AG08396 (cell line): Measurements from ENCODE around the gene RIF1.

ENCODE experiments used
- DNase-seq: peaks from one replicate; pipeline ENCODE4 v3.0.0; 2012; ENCODE audit warnings: low spot score, mixed read lengths

The RIF1 gene

DNA sequence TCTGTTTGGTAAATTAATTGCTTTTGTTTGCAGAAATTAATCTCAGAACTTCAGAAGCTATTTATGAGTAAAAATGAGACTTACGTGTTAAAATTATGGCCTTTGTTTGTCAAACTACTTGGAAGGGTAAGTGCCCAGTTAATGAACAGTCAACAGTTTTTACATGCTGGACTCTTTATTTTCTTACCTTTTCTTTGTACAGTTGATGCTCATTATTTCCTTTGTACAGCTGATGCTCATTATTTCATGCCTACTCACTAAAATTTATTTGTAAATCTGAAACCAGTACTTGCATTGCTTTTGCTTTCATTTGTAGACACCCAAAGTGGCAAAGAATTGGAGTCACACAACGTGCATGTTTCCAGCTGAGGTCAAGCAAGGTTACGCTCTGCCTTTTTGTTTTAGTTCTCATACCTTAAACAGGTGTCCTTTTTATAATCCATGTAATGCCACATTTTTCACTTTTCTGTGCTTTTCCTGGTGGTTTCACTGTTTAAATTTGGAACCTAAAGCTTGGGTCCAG lies 13.3 kb downstream of the RIF1 start:
- no peak for DNase-seq

DNA sequence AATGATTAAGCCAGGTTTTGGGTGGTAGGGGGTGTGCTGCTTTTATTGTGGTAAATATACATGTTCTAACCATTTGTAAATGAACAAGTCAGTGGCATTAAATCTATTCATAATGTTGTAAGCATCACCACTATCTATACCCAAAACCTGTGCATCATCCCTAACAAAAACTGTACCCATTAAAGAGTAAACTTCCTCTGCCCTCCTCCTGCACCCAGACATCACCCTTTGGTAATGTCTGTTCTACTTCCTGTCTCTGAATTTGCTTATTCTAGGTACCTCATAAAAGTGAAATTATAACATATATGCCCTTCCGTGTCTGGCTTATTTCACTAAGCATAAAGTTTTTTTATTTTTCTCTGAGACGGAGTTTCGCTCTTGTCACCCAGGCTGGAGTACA lies 14.1 kb downstream of the RIF1 start:
- DNase-seq: no peak

GRCh38 chr2:151437630-151438029 lies 27.9 kb downstream of the RIF1 start:
- peak; percentile 14 for DNase-seq

GRCh38 chr2:151438506-151438905 lies 28.8 kb downstream of the RIF1 start:
- no peak for DNase-seq

GRCh38 chr2:151439127-151439526 lies 29.4 kb downstream of the RIF1 start:
- no peak for DNase-seq

GRCh38 chr2:151459358-151459757 lies 49.7 kb downstream of the RIF1 start:
- DNase-seq: no peak

- DNase-seq: no peak
Observed at GRCh38 chr2:151465771-151466170, 56.1 kb downstream of the RIF1 start.

DNA sequence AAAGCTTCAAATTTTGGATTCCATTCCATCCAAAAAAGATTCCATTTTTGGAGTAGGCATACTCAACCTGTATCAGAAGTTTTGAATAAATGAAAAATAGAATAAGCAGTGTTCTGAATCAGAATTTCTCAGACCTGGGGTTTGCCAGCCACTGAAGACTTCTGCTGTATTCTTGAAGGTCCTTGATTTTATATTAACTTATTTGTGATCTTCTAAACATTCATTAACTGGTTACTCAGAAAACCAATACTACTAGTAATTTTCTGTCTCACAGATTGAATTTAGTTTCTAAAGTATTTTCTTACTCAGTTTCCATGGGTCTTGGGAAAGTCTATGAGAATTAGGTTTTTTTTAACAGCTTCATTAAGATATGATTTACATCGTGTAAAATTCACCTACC lies 60.9 kb downstream of the RIF1 start:
- no peak for DNase-seq

DNA sequence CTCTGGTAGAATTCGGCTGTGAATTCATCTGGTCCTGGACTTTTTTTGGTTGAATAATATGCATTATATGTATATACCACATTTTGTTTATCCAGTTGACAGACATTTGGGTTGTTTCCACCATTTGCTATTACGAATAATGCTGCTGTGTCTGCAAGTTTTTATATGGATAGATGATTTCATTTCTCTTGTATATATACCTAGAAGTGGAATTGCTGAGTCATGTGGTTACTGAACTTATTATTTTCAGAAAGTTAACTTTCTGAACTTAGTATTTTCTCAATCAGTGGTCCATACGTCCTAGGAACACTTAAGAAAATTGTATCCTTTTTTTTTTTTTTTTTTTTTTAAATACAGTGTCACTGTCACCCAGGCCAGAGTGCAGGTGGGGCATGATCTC lies 63.3 kb downstream of the RIF1 start:
- DNase-seq: no peak

GRCh38 chr2:151475071-151475470 lies 65.4 kb downstream of the RIF1 start:
- no peak for DNase-seq

DNA sequence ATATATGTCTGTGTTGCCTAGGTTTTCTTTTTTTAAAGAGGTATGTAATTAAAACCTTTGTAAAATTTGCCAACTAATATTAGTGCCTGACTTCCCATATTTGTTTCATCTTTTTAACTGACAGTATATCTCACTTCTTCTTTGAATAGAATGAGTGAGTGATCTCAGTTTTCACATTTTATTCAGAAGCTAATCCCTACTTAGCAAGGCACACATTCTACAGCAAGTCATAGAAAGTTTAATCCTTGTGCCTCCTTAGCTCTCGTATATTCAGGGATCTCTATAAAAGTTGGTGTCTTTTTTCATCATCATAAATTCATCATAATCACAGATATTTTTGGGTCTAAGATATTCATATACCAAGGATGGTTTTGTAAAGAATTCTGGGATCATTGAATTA lies 66.6 kb downstream of the RIF1 start:
- no peak for DNase-seq

- DNase-seq: no peak
Observed at GRCh38 chr2:151478011-151478410, 68.3 kb downstream of the RIF1 start.

- DNase-seq: no peak
Observed at GRCh38 chr2:151481744-151482143, 72.0 kb downstream of the RIF1 start.

DNA sequence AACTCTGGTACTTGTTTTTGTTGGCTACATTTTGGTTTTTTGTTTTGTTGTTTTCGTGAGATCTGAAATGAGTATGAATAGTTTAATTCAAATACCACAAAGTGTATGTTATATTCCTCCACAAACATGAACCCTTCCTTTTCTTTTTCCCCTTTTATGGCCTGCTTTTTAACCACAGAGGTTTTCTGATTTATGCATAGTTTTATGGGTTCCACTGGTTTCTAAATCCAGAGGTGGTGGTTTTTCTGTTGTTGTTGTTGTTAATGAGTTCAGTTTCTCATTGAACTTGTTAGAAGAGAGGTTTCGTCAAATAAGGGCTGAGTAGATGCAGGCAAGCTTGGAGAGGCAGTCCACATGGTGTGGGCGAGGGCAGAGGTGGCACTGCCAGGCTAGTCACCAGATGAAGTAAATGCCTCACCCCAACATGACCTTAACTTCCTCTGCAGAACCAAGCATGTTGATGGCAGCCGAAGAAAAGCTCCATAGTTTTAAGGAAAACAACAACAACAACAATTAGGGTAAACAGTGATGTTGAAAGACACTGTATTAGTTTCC lies 72.5 kb downstream of the RIF1 start:
- DNase-seq: no peak

DNA sequence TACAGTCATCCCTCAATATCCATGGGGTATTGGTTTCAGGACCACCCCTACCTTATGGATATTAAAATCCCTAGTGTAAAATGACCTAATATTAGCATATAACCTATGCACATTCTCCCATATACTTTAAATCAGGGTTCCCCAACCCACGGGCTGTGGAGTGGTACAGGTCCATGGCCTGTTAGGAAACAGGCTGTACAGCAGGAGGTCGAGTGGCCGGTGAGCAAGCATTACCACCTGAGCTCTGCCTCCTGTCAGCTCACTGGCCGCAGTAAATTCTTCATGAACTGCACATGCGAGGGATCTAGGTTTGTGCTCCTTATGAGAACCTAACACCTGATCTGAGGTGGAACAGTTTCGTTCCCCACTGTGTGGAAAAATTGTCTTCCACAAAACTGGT lies 73.8 kb downstream of the RIF1 start:
- DNase-seq: no peak

- DNase-seq: no peak
Observed at GRCh38 chr2:151484100-151484499, 74.4 kb downstream of the RIF1 start.

DNA sequence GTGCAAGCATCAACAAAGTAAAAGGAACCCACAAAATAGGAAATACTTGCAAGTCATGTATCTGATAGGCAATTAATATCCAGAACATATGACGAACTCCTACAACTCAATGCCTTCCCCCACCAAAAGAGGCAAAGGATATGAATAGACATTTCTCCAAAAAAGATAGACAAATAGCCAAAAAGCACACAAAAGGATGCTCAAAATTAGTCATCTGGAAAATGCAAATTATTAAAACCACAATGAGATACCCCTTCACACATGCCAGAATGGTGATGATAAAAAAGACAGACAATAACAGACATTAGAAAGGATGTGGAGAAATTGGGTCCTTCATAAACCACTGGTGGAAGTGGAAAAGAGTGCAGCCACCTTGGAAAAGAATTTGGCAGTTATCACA lies 76.4 kb downstream of the RIF1 start:
- DNase-seq: no peak

- DNase-seq: no peak
Observed at GRCh38 chr2:151490276-151490675, 80.6 kb downstream of the RIF1 start.

GRCh38 chr2:151491496-151491895 lies 81.8 kb downstream of the RIF1 start:
- no peak for DNase-seq

- no peak for DNase-seq
Observed at GRCh38 chr2:151498178-151498577, 88.5 kb downstream of the RIF1 start.

GRCh38 chr2:151506170-151506569 lies 96.5 kb downstream of the RIF1 start:
- no peak for DNase-seq

DNA sequence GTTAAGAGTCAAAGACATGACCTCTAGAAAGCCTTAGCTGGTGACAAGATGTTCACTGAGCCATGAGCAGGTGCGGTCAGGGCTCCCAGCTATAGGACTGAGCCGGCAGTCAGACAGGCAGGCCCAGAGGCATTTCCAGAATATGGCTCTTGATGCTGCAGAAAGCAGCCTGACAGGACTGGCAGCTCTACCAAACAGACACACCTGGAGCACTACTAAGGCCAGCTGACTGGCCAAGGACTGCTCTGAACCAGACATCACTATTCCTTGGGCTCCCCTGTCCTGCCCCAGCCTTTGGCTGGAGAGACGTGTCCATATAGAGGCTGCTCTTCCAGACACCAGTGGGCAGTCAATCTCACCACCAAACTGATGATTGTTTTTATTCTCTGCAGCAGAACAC lies 98.8 kb downstream of the RIF1 start:
- no peak for DNase-seq

DNA sequence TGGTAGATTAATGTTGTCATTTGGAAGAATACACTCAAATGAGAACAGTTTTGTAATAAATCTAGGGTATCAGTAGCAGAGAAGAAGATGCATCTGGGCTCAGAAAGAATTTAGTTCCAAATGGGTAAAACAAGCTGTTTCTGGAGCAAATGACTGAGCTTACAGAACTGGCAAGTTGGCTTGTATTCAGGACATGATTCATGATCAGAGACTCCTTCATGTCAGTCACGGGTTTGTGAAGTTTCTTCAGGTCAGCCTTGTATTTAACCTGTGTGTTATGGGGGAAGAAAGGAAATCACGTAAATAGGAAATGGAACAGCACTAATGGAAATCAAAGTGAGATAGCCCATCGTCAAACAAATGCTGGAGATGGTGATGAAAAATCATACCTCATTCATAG lies 109.1 kb downstream of the RIF1 start:
- no peak for DNase-seq

DNA sequence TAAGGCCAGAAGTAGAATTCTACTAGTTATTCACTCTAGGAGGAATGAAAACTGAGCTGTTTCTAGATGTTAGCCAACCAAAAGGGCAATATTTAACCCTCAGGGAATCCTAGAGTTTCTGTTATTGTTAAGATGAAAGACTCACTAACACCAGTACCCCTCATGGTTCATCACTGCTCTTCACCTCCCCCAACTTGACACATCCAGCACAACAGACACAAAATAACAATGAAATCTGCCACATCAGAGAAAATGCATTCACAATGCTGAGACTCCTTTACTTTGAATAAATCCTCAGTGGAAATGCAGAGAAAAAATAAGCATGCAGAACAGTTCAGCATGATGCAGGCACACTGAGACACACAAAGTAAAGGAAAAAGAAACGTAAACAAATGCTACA lies 111.3 kb downstream of the RIF1 start:
- no peak for DNase-seq

GRCh38 chr2:151522556-151522955 lies 112.9 kb downstream of the RIF1 start:
- DNase-seq: no peak
